Measurements from ENCODE around the gene PTPRH.
A peak's percentile ranks its signal among the peaks of the same experiment; 100 is the strongest.

PTPRH gene

GRCh38 chr19:55246462-55247451 is 37.5 kb upstream of the PTPRH start:
- DNase-seq, result no peak

GRCh38 chr19:55245236-55245904 is 36.1 kb upstream of the PTPRH start:
- no peak for DNase-seq

DNA sequence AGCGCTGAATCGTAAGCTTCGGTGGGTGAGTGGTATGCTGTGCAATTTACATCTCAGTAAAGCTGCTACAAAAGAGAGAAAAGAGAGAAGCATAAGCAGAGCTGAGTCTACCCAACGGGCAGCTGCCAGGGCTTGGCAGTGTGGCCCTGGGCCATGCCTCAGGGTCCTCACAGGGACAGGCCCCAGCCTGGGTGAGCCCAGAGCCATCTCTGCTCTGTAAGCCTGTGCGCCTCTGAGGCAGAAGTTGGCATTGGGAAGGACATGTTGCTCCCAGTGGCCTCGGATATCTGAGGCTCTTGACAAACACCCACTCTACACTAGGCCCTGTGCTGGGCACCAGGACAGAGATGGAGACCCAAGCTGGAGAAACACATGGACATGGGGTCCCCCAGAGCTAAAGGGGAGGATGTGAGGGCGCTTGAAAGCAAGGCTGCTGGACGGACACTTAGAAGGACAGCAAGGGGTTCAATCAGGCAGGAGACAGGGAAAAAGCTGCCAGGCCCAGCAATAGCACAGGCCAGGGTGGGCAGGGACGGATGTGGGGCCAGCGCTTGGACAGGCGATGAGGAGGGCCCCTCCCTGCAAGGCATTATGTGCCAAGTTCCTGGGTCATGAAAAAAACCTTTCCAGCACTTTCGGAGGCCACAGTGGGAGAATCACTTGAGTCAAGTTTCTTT is 34.8 kb upstream of the PTPRH start:
- no peak for DNase-seq

DNA sequence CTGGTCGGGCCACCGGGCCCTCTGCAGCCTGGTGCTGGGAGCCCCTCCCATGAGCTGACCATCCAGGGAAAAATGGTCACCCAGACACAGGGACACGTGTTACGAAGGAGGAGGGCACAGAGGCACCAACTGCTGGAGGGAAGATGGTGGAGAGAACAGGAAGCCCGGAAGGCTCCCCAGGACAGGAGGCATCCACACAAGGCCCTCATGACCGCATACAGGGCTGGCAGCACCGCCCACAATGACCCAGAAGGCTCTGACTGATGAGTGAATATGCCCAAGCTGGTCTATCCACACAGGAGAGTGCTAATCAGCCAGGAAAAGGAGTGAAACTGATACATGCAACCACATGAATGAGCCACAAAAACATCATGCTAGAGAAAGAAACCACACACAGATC is 33.2 kb upstream of the PTPRH start:
- DNase-seq, result no peak

- no peak for DNase-seq
Observed at GRCh38 chr19:55241935-55242464, 32.7 kb upstream of the PTPRH start.

- DNase-seq, result no peak
Observed at GRCh38 chr19:55241143-55241934, 32.0 kb upstream of the PTPRH start.

DNA sequence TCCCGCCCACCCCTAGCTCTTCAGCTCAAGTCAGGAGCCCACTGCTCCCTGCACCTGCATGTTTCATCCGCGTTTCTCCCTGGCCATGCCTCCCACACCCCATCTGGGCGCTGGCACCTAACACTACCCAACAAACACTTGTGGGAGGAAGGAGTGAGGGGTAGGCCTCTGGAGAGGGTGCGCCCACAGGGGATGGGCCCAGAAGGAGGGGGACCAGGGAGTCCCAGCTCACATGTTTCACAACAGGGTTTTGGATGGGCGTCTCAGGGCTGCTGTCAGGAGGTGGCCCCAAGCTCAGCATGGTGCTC is 31.4 kb upstream of the PTPRH start:
- DNase-seq, result no peak

DNA sequence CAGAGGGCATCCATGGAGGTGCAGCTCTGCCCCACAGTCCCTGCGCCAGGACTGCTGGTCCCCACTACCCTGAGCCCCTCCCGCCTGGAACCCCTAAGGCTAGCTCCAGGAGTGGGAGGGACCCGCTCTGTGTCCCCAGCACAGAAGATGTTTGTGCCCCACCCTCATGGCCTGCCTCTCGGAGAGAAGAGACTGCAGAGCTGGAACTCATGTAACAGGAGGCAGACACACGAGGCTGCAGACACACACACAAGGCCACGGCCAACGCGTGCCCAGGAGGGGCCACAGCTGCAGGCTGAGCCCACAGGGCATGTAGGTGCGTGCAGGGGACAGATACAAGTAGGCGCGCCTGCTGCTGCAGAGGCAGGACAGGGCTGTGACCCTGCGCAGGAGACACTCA is 29.7 kb upstream of the PTPRH start:
- no peak for DNase-seq

DNA sequence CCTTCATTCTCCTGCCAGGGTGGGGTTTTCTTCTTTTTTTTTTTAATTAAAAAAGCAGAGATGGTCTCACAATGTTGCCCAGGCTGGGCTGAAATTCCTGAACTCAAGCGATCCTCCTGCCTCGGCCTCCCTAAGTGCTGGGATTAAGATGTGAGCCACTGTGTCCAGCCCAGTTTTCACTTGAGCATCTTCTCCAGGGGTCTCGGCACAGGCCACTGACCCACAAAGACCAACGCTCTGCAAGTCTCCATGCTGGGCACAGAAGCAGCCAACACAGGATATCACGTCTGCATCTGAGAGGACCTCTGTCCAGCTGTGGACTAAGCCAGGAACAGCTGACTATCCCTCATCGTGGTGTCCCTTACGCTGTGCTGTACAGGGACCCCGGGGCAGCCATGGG is 28.7 kb upstream of the PTPRH start:
- DNase-seq, result no peak

DNA sequence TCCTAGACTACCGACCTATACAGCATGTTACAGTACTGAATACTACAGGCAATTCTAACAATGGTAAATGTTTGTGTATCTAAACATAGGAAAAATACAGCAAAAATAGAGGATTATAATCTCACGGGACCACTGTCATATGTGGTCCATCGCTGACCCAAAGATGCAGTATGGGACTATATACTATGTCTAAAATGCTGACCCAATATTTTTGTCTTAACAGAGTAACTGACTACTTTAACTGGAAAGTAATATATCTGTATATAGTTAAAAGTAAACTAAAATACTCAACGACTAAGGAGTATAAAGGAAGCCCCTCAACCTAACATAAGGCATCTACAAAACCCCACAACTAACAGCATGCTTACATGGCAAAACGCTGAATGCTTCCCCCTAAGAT is 23.7 kb upstream of the PTPRH start:
- no peak for DNase-seq

DNA sequence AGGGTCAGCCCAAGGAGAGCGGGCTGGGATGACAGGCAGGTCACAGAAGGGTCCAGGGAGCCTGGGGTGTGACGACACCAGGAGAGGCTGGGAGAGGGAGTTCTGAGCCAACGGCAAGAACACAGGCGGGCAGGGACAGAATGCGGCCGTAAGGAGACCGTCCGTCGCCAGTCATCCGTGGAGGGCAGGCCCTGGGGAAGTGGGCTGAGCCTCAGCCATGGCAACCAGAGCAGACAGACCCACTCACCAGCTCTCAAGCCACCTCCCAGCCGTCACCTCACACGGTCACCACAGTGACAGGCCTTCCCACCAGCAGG is 22.9 kb upstream of the PTPRH start:
- DNase-seq, result no peak

- no peak for DNase-seq
Observed at GRCh38 chr19:55231391-55232285, 22.3 kb upstream of the PTPRH start.

- DNase-seq, result no peak
Observed at GRCh38 chr19:55230780-55231179, 21.5 kb upstream of the PTPRH start.

DNA sequence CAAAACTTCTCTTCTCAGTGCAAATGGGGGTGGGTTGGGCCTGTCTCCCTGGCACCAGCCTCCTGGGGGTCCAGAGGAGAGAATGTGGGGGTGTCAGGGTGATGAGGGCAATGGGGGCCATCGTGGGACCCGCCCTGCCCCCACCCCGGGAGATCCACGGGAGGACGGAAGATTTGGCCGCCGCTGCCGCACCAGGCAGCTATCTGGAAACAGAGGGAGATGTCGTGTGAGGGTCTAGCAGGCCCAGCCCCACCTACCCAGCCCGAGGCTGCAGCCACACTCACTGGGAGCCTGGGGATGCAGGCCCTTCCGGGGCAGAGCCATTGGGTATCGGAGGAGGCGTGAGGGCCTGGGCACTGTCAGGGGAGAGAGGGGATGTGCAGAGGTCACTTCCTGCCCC is 21.0 kb upstream of the PTPRH start:
- no peak for DNase-seq

DNA sequence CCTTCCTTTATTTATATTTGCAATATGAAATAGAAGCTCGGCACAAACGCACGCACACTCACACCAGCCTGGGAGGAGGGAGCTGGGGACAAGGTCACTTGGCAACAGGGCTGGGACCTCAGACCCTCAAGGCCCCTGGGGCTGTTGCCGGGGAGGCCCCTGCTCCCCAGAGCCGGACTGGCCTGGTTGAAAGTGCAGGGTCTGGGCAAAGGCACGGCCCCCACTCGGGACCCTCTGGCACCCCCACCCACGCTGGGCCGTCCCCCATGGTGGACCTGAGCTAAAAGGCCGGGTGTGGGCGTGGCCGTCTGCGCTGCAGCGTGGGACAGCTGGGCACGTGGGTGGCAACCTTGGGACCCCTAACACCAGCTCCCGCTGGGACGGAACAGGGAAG is 20.5 kb upstream of the PTPRH start:
- no peak for DNase-seq

DNA sequence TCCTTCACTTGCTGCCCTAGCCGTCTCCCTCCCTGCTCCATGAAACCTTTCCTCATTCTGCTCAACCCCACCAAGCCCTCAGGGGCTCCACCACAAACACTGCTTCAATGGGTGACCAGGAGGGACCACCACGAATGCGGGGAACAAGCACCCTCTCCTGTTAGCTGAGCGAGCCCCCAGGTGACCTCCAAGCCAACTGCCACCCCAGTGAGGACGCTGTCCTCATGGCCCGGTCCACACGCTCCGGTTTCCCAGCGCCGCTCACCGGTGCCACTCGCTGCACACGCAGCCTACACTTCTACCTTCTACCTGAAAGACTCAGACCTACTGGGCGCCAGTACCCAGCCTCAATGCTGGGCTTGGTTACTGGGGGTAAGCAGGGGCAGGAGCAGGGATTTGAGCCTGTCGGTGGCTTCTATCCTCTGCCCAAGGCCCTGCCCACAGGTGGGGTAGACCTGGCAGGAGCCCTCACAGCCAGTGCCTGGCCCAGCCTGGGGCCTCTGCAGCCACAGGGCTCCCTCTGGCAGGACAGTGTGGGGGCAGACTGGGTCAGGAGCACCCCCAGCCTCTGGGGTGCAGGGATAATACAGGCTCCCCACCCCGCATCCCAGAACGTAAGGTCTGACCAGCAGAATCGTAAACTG is 20.0 kb upstream of the PTPRH start:
- no peak for DNase-seq

GRCh38 chr19:55228403-55229031 is 19.2 kb upstream of the PTPRH start, which contains the start of gene TMEM86B:
Gene TMEM86B, minus strand, starts transcription at chr19:55228763. Its CDS starts 22 bp downstream, at chr19:55228741.
- DNase-seq, result peak; percentile 97

DNA sequence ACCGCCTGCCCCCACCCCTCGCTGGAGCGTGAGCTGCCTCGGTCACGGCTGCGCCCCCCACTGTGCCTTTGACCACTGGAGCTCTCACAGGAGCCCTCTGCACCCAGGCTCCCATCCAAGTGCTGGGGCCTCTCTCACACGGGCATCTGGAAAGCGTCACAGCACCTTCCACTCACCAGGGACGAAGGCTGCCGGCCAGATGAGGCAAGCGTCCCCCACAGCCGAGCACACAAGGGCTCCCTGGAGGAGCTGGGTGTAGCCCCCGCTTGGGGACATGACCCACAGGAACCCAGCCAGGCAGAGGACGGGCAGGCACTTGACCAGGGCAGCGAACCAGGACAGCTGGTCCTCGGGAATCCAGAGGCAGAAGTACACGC is 18.7 kb upstream of the PTPRH start:
- no peak for DNase-seq

GRCh38 chr19:55227241-55228014 is 18.1 kb upstream of the PTPRH start:
- no peak for DNase-seq

DNA sequence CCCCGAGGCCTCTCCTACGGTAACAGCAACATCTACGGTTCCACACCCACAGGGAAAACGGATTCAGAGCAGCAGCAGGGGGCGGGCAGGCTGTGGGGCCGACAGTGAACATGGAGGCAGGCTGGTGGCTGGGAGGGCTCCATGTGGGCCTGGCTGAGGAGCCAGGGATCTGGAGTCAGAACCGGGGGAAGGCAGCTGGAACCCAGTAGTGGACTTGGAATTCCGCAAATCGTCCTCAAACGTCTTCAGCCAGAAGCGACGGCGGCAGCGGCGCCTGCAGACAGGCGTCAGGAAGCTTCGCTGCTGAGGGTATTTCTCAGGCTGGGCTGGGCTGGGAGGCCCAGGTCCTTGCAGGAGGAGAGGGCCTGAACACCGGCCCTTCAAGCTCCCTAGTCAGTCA is 17.5 kb upstream of the PTPRH start:
- no peak for DNase-seq

Data from hematopoietic multipotent progenitor cell treated with erythropoietin and hydrocortisone succinate and interleukin-3 and kit ligand, for 6 days (in vitro differentiated cells).